NCI-H146 treated with DMSO at 0.1 percent for 48 hours (cell line): ENCODE measurements around the gene OSBPL3.
A peak's percentile ranks its signal among the peaks of the same experiment; 100 is the strongest.

Experiments used
- DNase-seq: peaks from one replicate; lab custom pipeline; 2025; ENCODE audit not compliant: unreplicated experiment; lab: John Stamatoyannopoulos, UW

OSBPL3 gene

DNA sequence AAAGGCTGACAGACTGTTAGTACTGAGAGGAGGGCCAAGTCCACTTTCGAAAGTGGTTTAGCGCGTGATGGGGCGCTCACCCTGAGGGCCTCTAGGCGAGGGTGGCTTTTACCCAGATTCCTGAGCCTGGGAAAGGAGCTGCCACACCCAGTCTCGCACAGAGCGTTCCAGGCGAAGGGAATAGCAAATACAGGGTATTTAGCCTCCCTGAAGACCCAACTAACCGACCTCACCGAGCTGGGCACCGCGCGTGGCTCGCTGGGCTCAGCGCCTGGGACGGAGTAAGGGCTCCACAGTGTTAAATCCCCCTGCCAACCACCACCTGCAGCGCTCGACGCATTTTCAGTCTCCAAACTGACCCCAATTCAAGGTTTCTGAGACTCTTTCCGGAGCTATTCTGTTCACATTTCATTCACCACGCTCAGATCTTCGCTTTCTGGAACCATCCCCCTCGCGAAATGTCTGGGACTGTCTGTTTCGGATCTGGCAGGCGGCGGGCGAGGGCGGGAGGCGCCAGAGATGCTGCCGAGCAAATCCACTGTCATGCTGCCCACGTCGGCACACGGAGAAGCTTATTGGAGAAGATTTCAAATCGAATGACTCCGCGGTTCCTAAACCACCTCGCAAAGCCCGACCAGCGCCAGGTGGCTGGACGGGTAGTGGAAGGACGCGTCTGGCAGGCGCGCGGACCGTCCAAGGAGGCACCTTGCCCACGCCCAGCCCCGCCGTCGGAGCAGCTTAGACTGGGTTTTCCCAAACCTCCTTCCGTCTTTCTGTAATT lies 1.4 kb upstream of the OSBPL3 start:
- peak; percentile 40 for DNase-seq

DNA sequence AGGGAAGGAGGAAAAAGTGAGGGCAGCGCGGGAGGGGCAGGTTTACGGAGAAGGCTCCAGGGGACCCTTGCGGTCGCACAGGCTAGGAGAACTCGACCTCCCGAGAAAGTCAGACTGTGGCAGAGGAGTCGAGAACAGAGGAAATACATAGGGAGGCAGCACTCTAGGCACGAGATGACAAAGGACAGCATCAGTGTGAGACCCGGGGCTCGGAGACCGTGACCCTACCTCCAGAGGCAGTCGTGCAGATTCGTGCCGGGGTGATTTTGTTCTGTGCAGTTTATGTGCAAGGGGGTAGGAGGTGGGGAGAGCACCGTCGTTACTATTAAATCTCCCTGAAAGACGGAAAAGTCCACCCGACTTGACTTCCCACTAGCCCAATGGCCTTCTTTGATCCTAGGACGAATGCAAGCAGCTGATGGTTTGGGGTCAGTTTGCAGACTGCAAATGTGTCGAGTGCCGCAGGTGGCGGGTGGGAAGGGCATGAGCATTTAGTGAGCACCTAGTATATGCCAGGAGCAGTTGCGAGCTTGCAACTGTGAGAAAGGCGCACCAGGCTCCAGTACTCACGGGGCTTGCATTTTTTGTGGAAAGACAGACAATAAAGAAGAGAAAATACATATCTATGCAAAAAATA lies 674 bp upstream of the OSBPL3 start:
- DNase-seq: peak; percentile 86

DNA sequence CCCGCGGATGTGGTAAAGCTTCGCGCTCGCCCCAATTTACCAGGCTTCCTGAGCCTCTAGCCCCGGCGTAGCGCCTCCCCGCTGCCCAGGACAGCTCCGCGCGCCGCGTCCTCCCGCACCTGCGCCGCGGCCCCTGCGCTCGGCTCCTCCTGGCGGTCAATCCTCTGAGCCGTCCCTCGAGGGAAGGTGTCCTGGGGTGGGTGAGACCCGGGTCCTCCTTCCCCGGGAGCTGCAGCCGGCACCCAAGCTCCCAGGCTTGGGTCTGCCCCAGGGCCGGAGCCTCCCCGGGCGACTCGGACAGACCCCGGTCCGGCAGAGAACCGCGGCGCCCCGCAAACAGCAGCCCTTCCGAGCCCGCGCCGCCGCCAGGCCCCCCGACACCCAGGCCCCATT lies 512 bp downstream of the OSBPL3 start:
- peak; percentile 30 for DNase-seq

DNA sequence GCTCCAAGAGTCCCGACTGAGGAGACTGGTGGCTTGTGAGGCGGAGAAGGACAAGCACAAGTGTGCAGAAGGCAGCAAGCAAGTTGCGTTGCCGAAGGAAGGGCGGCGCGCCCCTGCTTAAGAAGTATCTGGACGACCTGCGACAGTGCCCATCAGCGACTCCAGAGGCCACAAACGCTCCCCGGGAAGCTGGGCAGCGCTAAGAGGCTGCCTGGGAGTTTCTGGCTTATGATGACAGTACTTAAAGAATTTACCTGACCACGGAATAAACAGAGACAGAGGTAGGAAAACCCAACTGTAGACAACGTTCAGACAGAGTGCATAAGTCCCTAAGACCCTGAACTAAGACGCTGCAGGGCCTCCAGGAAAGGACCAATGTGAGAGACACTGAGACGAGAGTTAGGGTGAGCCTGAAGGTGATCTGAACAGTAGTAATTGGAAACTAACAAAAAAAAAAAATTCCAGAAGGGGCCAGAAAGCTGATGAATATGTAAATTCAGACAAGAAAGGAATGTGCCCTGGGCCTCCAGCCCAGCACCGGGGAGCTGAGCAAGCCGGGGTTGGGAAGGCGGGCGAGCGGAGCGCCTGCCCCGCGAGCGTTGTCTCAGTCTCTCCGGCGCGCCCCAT lies 1.0 kb downstream of the OSBPL3 start:
- DNase-seq: no peak

DNA sequence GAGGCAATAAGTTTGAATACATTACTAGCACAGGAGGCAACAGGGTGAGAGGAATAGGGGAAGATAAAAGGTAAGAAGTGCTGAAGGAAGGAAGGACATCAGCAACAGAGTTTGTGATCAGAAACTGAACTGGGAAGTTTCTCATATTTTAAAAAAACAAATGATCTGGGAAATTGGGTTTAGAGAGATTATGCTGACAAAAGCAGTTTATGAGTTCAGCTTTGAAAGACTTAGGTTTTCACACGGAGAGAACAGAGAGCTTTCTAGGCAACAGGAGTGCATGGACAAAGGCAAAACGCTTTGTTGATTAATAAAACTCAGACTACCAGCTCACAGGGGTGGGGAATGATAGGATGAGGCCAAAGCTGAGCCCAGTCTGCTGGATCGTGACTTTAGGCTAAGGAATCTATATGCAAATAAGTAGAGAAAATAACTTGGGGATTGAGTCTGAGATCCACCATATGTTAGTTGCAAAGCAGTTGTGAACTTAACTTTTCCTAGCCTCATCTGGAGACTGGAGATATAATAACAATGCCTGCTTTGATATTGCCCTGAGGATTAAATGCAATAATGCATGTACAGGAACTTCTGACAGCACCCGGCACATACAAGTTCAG lies 4.2 kb downstream of the OSBPL3 start:
- no peak for DNase-seq

DNA sequence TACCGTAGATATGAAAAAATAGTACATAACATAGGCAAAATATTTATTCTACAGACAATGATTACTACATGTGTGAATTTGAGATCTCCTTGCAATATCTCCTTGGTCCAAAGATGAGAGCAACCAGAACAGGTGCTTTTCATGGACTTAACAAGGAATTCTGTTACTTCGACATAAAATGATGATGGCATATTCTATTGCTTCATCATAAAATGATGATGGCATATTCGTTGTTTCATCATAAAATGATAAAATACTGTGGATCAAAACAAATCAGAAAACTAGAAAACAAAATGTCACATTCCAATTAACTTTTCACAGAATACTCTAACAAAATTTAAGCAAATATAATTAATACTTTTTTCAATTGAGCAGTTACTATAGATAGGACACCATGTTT lies 4.8 kb downstream of the OSBPL3 start:
- DNase-seq: no peak

DNA sequence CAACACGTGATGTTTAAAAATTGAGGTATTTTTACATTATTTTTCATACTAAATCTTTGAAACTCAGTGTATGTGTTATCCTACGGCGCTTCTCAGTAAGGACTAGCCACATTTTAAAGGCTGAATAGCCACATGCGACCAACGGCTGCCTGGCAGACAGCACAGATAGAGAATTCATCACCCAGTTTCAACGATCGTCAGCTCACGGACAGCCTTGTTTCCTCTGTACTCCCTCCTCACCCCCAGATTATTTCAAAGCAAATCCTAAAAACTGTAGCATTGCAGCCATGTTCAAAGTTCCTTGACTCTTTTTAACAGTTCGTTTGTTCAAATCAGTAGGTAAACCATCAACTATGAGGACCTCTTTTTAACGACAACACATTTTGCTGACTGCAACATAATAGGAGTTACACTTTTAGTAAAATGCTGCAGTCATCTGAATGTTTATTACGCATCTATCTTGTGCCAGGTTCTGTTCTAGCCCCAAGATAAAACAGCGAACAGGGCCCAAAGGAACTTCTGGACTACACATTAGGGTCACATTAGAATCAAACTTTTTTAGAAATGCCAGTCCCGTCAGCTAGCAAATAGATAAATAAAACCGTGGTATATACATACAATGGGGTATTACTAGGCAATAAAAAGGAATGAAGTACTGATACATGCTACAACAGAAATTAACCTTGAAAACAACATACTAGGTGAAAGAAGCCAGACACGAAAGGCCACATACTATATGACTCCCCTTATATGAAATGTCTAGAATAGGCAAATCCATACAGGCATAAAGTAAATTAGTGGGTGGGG lies 5.7 kb downstream of the OSBPL3 start:
- DNase-seq: no peak

DNA sequence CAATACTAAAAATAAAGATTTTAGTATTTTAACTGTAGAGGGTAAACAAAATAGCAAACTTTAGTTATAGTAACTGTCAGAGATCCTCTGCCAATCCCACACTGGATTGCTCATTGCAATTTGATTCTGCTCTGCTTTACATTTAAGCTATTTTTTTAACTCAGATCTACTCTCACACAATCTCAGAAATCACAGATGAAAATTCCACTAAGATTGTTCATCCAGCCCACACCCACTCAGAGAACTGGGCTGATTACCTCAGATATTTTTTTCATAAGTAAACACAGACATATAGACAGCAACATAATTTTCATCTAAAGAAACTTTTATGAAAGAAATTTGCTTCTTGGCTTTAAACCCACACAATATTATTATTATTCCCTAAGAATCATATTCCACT lies 7.0 kb downstream of the OSBPL3 start:
- no peak for DNase-seq

DNA sequence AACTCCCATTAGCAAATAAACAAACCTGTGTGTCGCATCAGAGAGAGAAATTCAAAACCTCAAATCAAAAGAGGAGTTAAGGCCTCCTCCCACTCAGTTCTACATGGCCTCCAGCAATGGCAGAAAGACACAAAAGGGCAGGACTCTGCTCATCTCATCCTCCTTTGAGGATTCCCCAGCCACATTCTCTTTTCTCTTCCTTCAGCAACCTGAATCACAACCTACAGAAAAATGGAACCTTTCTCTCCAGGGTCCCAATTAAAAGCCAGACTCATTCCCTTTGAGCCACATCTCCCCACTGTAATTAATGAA lies 7.9 kb downstream of the OSBPL3 start:
- DNase-seq: no peak

DNA sequence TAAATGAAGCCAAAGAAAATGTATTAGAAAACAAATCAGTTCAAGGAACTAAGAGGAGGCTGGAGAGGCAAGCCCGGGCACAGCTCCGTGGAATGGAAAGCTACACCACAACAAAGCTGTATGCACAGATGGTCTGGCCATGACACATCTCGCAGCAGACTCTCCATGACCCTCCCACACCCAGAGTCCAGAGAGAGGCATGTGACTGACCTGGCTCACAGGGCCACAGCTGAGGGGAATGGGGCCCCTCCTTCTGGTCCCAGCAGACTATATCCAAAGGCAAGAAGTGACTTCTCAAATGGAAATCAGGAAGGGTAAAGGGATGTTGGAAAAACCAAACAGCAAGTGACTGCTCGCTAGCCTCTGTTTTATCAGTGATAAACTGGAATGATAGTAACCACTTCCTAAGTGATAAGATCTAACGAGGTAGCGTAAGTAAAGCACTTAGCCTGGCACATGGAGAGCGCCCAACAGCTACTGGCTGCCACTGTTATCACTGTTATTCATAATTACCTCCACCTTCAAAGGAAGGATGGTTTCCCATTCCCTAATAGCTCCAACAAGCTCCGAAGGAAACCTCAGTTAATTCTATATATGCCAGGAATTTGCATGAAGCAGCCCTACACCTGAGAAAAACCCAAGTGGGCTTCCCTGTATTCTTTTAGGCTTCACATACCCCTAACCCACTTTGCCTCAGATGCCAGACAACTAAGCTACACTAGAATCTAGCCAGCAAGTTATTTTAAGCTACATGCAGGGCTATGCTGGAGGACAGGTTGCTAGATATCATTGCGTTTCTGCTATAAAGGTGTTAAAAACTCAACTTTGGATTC lies 8.4 kb downstream of the OSBPL3 start:
- DNase-seq: no peak

DNA sequence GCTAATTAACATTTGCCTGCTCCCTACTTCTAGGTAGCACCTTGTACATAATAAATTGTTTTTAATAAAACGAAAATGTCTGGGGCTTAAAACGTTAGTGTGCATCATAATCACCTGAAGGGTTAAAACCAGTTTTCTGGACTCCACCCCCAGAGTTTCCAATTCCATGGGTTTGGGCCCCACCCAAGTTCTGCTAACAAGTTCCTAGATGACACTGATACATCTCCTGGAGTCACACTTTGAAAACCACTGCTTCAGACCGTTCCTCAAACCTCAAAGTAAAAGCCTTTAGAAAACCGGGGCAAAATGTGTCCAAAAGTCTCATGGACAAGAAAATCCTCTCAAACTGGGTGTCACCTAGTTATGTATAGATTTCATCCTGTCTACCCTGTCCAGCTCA lies 9.3 kb downstream of the OSBPL3 start:
- DNase-seq: no peak

DNA sequence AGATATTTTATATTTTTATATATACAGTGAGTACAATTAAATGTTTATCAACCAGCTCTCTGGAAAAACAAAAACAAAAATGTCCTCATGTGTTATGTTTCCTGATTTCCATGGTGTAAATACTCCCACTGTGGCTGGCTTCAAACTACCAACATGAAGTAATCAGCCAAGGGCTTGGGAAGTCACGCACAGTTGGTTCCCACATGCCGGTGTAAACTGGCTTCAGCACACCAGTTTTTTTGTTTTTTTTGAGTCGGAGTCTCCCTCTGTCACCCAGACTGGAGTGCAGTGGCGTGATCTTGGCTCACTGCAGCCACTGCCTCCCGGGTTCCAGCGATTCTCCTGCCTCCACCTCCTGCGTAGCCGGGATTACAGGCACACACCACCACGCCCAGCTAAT lies 11.8 kb downstream of the OSBPL3 start:
- DNase-seq: no peak

DNA sequence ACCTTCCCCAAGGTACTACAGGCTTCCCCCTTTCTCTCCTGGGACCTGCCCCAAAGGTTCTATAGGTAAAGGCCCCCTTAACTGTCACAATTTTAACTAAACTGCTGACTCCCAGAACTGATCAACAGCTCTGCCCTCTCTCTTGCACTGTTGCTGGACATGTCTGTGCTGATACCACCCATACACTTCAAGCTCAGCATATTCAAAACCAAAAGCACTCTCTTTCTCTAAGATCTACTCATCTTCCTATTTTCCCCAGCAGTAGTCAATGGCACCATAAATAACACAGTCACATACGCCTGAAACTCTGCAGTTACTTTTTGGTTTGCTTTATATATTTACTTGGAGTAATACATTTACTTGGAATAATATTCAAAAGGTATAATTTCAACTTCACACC lies 12.3 kb downstream of the OSBPL3 start:
- DNase-seq: no peak

DNA sequence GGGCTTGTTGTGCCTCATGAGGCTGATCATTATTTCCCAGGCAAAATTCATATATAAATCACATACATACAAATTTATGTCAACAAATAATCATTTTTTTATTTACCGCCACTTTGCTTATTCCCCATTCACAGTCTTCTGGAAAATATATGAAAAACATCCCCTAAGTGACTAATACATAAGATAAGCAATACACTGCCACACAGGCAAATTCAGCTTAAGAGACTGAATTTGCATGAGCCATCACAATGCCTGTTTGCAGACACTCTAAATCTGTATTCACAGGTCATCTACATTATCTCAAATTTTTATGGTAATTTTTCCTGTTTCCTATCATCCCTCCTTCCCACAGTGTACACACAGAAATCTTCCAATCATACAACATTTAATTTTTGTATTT lies 13.2 kb downstream of the OSBPL3 start:
- no peak for DNase-seq

DNA sequence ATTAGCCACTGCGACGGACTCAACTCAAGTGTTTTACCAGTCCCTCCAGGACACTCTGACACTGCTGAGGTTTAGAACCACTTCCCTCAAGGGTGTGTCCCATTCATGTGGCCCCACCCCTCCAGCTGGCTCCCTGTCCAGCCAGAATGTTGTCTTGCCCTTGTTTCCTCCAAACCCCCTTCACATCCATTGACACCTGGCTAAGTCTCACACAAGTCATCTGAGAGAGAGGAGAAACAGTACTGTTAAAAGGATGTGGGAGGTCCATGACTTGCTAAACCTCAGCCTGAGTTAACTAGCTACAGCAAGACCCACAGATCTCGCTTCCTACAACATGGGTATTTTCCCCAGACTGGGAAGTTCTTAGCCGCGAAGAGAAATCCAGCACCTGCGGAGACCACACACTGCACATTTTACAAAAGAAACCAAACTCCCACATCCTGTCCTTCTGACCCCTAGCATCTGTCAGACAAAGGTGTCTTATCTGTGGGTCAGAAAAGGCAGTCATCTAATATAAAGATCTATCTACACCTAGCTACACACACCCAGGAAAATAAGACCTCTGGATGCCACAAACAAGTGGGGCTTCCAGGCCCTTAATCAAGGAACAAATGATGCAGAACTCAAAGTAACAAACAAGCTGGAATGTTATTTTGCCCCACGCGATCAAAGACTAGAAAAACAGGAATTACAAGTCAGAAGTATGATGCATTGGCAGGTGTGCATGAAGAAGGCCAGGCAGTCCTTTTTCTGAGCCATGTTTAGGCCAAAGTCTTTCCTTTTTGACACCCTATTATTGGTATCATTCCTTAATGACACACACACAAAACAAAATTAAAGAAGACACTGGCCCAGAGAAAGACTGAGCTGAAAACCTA lies 13.9 kb downstream of the OSBPL3 start:
- peak; percentile 75 for DNase-seq

DNA sequence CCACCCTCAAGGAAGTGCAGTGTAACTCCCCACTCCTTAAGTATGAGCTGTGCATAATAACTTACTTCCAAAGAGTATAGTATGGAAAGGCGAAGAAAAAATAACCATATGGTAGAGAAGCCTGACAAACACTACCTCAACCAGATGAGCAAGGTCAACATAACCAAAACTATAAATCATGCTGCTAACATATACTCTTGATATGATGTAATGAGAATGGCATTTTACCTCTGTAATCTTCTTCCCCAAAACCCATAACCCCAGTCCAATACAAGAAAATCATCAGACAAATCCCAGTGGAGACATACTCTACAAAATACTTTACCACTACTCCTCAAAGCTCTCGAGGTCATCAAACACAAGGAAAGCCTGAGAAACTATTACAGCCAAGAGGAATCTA lies 15.8 kb downstream of the OSBPL3 start:
- no peak for DNase-seq

DNA sequence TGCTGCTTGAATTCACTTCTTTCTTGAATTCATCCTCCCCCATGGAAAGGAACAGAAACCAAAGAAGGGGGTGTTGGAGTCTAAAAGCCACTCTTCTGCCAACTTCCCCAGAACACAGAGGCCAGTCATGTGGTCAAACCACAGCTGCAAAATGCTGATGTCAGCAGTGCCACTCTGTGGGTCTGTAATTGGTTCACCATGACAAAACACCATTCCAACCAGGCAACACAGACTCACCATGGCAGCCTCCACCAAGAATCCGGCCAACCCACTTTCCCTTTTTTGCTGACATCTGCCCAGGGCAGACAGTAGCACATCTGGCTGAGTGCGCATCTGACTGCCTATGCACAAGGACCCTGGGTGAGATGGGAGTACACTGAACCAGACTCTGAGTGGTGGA lies 16.8 kb downstream of the OSBPL3 start:
- DNase-seq: no peak

DNA sequence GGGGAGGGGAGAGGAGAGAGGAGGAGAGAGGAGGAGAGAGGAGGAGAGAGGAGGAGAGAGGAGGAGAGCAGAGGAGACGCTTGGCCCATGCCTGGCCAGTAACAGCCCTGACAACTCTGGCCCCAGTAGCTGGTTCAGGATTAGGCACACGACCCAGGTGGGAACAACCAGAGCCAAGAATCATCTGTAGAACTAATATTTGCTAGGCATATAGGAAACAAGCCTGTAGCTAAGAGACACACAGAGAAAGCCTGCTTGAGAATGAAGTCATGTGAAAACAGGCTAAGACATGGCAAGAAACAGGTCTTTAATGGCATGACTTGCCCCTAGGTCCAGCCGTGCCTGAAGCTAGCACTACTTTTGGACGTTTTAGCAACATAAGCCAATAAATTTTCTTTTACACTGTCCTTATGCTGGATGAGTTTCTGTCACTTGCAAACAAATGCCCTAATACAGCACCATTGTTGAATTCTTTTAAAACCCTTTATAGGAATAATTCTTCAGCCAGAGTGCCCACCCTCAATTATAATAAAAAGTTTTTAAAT lies 17.5 kb downstream of the OSBPL3 start:
- no peak for DNase-seq
